Large intestine (tissue), 3 donors: ENCODE results near the gene DNAJB2. TPM values are rescaled to one million over a fixed set of nuclear protein-coding genes. Genes with fewer than 3 reads are reported as not detected.
"Not testable (repeated sequence)": the region's sequence is repeated elsewhere in the genome, so short reads cannot be mapped to it uniquely, and the experiment has no call there.

Experiments used
- DNase-seq, 2 donors: peaks; one replicate each; pipeline versions ENCODE4 v3.0.0 to v3.0.0-alpha.2; 2013
- H3K27ac ChIP-seq: one replicate; pipeline ENCODE4 v1.5.1; 2013; ENCODE audit warnings: low read length
- H3K27me3 ChIP-seq: 2 replicates; pipeline ENCODE4 v1.6.1; 2013; ENCODE audit warnings: low read length; ENCODE audit not compliant: control insufficient read depth, insufficient read depth
- H3K36me3 ChIP-seq: 2 replicates; pipeline ENCODE4 v1.6.1; 2013; ENCODE audit warnings: low read length; ENCODE audit not compliant: control insufficient read depth, insufficient read depth
- H3K4me1 ChIP-seq: one replicate; pipeline ENCODE4 v1.6.1; 2013; ENCODE audit warnings: low read length; ENCODE audit not compliant: control insufficient read depth, insufficient read depth
- H3K4me3 ChIP-seq: one replicate; pipeline ENCODE4 v1.5.1; 2013; ENCODE audit warnings: low read length
- H3K9me3 ChIP-seq: one replicate; pipeline ENCODE4 v1.6.1; 2013; ENCODE audit warnings: mild to moderate bottlenecking, low read depth, low read length, moderate library complexity; ENCODE audit not compliant: control insufficient read depth
- WGBS: methylation state at CpG from one replicate; pipeline ENCODE4 v1.1.5; 2013; ENCODE audit warnings: low lambda C conversion rate; ENCODE audit not compliant: insufficient coverage; 5-methylcytosine and 5-hydroxymethylcytosine counted together
- polyA plus RNA-seq: library from polyadenylated mRNA; unstranded; fragments of 120-200 nt; gene quantifications from one replicate; pipeline ENCODE4 v1.2.1, GENCODE V29; 2013

The DNAJB2 gene
- polyA plus RNA-seq, 1 donor = 46.9 TPM

- DNase-seq = no peak
- 46% methylated on average over 3 of the region's 12 CpGs for WGBS
- Histone ChIP-seq H3K36me3 (peaks cover 8% of the 10 kb centered on the region), H3K9me3 (no peaks in the 10 kb centered on the region), H3K4me1 (peaks cover 33% of the 10 kb centered on the region), H3K4me3 (peak overlapping the region; percentile 45), H3K27ac (no peak overlapping the region), H3K27me3 (peaks cover 46% of the 10 kb centered on the region)
These were observed 24.5 kb upstream of the DNAJB2 start for GRCh38 chr2:219254590-219255201.

GRCh38 chr2:219258942-219259341 lies 20.2 kb upstream of the DNAJB2 start:
- DNase-seq, H3K9me3 ChIP-seq, H3K4me3 ChIP-seq, H3K4me1 ChIP-seq, H3K36me3 ChIP-seq, H3K27ac ChIP-seq: not testable (repeated sequence)
- 80% methylated on average over 1 of the region's 10 CpGs for WGBS
- peaks cover 35% of the 10 kb centered on the region for H3K27me3 ChIP-seq

- no peaks in the 10 kb centered on the region for H3K9me3 ChIP-seq
- H3K27me3 ChIP-seq = peaks cover 13% of the 10 kb centered on the region
- WGBS = 100% methylated on average over 1 of the region's 5 CpGs
- H3K4me1 ChIP-seq = no peaks in the 10 kb centered on the region
- no peak overlapping the region for H3K4me3 ChIP-seq
- H3K36me3 ChIP-seq = no peaks in the 10 kb centered on the region
- DNase-seq = no peak
- no peak overlapping the region for H3K27ac ChIP-seq
These were observed 17.9 kb upstream of the DNAJB2 start for GRCh38 chr2:219261024-219261855.

GRCh38 chr2:219266232-219266631 lies 12.9 kb upstream of the DNAJB2 start:
- Histone ChIP-seq H3K27me3 (peaks cover 5% of the 10 kb centered on the region), H3K36me3 (no peaks in the 10 kb centered on the region), H3K4me1 (peaks cover 17% of the 10 kb centered on the region), H3K9me3 (no peaks in the 10 kb centered on the region), H3K27ac (no peak overlapping the region), H3K4me3 (no peak overlapping the region)
- no peak for DNase-seq
- no CpG with 5 or more reads among the region's 5 CpGs for WGBS

- H3K36me3 ChIP-seq = no peaks in the 10 kb centered on the region
- DNase-seq = no peak
- WGBS = no CpG with 5 or more reads among the region's 1 CpG
- no peak overlapping the region for H3K27ac ChIP-seq
- no peak overlapping the region for H3K4me3 ChIP-seq
- H3K9me3 ChIP-seq = no peaks in the 10 kb centered on the region
- H3K27me3 ChIP-seq = no peaks in the 10 kb centered on the region
- H3K4me1 ChIP-seq = peaks cover 17% of the 10 kb centered on the region
These were observed 12.3 kb upstream of the DNAJB2 start for GRCh38 chr2:219266886-219267285.

GRCh38 chr2:219268294-219268693 lies 10.9 kb upstream of the DNAJB2 start:
- Histone ChIP-seq H3K27me3 (no peaks in the 10 kb centered on the region), H3K4me1 (peaks cover 17% of the 10 kb centered on the region), H3K4me3 (no peak overlapping the region), H3K9me3 (no peaks in the 10 kb centered on the region), H3K36me3 (no peaks in the 10 kb centered on the region), H3K27ac (no peak overlapping the region)
- WGBS = no CpG with 5 or more reads among the region's 2 CpGs
- DNase-seq = no peak

- Histone ChIP-seq H3K27me3 (no peaks in the 10 kb centered on the region), H3K4me1 (peaks cover 17% of the 10 kb centered on the region), H3K9me3 (no peaks in the 10 kb centered on the region), H3K36me3 (no peaks in the 10 kb centered on the region), H3K27ac (no peak overlapping the region), H3K4me3 (no peak overlapping the region)
- no CpG with 5 or more reads among the region's 8 CpGs for WGBS
- peak; percentile 85 to 91 for DNase-seq
These were observed 9.7 kb upstream of the DNAJB2 start for GRCh38 chr2:219269362-219270054.

GRCh38 chr2:219270055-219270372 lies 9.2 kb upstream of the DNAJB2 start:
- H3K27ac ChIP-seq = no peak overlapping the region
- no peaks in the 10 kb centered on the region for H3K36me3 ChIP-seq
- H3K4me3 ChIP-seq = no peak overlapping the region
- no peaks in the 10 kb centered on the region for H3K27me3 ChIP-seq
- no CpG with 5 or more reads among the region's 5 CpGs for WGBS
- H3K4me1 ChIP-seq = peaks cover 17% of the 10 kb centered on the region
- H3K9me3 ChIP-seq = no peaks in the 10 kb centered on the region
- peak in 1 of 2 donors; percentile 39 for DNase-seq

GRCh38 chr2:219271021-219271420 lies 8.1 kb upstream of the DNAJB2 start:
- no peaks in the 10 kb centered on the region for H3K9me3 ChIP-seq
- peaks cover 17% of the 10 kb centered on the region for H3K4me1 ChIP-seq
- no peaks in the 10 kb centered on the region for H3K36me3 ChIP-seq
- no peak overlapping the region for H3K27ac ChIP-seq
- H3K27me3 ChIP-seq = no peaks in the 10 kb centered on the region
- H3K4me3 ChIP-seq = no peak overlapping the region
- WGBS = no CpG with 5 or more reads among the region's 2 CpGs
- DNase-seq = no peak

GRCh38 chr2:219272356-219272755 lies 6.8 kb upstream of the DNAJB2 start:
- Histone ChIP-seq H3K4me1 (peaks cover 17% of the 10 kb centered on the region), H3K27ac (no peak overlapping the region), H3K9me3 (no peaks in the 10 kb centered on the region), H3K36me3 (no peaks in the 10 kb centered on the region), H3K4me3 (no peak overlapping the region), H3K27me3 (no peaks in the 10 kb centered on the region)
- no peak for DNase-seq
- no CpG with 5 or more reads among the region's 4 CpGs for WGBS
